NK-92 treated with Interleukin-12 subunit alpha and Interleukin-12 subunit beta, amount 100 ng/mL, for 24 hours (cell line): ENCODE results near the gene BAHCC1.

ENCODE experiments used
- DNase-seq: peaks from one replicate; lab custom pipeline; 2025; lab: John Stamatoyannopoulos, UW

BAHCC1 gene

DNA sequence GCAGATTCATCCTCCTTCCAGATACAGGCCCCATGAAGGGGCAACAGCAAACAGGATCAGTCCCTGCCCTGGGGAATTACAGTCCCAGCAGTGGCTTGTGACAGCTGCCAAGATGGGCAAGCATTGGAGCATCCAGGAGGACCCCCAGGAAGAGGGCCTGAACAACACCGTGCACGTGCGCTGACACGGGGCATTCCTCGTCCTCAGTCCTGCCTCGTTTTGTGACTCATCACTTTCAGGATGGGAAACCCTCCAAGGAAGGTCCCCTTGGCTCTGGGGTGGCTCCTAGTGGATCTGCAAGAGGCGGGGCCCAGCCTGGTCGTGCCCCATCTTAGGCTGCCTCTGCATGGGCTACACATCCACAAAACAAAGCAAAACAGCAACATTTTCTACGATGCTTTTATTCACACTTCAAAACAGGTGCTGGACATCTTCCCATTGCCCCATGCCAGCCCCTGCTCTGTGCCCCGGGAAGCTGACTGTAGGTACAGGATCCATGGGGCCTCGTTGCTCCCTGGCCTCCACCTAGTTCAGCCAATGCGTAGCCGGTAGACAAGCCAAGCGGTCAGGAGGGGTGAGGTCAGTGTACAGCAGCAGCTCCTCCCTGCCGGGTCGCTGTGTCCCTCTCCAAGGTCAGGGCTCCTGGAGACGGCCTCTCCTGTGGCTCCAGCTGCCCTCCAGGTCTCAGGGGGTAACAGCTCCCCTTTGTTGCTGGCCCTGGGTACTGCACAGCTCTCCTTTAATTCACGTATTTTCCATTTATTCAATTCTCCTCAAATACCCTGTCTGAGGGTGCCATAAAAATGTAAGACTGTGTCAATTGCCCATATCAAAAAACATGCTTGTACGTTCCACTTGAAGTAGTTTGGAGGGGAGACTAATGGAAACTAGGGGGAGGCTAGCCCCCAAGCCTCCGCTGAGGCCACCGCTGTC is 85.1 kb downstream of the BAHCC1 start:
- no peak for DNase-seq

DNA sequence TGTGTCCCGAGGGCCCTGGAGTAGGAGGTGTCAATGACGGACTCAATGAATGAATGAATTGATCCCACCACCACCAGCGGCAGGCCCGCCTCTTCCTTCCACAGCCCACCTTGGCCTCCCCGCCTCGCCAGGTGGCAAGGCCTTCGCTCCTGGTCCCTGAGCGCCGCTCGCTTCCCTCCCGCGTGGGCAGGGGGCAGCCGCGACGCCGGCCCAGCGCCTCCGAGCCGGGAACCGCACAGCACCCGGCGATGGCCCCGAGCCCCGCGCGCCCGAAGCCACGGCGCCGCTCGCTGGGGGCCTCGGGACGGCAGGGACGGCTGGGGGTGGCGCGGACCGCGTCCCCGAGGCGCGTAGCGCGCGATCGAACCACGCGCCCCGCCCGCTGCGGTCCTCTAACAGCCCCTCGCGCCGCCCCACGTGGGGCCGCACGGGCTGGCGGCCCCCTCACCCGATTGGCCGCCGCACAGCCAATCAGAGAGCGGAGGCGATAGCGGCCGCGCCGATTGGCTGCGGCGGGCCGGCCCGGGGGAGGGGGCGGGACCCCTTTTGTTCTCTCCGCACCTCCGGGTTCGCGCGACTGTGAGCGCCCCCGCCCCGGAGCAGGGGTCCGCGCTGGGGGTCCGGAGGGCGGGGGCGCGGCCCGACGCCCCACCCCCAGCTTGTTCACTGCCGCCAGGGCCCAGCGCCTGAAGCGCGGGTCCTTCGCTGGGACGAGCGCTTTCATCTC is 86.0 kb downstream of the BAHCC1 start:
- DNase-seq = no peak

- DNase-seq = no peak
Measured at GRCh38 chr17:81481815-81482505, 86.7 kb downstream of the BAHCC1 start.

- DNase-seq = no peak
Measured at GRCh38 chr17:81482673-81483072, 87.4 kb downstream of the BAHCC1 start.

GRCh38 chr17:81483085-81483861 is 88.0 kb downstream of the BAHCC1 start:
- no peak for DNase-seq

DNA sequence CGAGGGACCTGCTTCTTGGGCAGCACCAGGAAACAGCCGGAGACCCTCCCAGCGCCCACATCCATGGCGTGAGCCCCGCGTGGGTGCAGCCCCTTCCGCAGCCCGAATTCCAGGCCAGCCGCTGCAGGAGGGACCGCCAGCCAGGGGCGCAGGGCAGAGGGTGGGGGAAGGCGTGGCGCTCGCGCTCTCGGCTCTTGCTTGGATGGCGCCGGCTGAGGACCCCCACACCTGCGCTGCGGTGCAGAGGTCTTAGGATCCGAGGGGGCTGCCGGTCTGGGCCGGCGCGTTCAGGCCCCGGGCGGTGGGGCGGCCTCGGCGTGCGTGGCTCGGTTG is 88.6 kb downstream of the BAHCC1 start:
- DNase-seq = no peak

GRCh38 chr17:81484195-81484979 is 89.1 kb downstream of the BAHCC1 start:
- peak; percentile 75 for DNase-seq

DNA sequence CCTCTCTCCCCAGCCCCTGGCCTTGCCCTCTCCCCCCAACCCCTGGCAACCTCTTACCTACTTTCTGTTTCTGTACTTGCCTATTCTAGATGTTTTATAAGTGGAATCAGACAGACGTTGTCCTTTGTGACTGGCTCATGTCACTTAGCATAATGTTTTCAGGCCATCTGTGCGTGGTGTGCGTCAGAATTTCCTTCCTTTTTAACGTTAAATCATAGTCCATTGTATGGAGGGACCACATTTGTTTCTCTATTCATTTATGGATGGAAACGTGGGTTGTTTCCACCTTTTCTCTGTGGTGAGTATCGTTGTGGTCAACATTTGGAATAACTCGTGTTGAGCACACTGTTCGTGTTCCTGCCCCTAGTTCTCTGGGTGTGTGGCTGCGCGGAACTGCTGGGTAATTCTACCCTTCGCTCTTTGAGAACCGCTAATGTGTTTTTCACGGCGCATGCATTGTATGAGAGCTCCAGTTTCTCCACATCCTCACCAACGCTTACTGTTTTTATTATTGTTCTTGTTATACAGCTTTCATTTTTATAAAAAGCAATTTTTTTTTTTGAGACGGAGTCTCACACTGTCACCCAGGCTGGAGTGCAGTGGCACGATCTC is 91.0 kb downstream of the BAHCC1 start:
- DNase-seq = no peak

DNA sequence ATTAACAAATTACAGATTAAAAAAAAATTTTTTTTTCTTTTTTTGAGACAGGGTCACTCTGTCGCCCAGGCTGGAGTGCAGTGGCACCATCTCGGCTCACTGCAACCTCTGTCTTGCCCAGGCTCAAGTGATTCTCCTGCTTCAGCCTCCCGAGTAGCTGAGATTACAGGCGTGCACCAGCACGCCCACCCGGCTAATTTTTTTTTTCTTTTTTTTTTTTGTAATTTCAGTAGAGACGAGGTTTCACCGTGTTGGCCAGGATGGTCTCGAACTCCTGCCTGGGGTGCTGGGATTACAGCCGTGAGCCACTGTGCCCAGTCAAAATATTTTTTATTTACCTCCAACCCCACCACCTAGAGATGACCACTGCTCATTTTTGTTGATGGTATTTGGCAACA is 91.8 kb downstream of the BAHCC1 start:
- DNase-seq = no peak

GRCh38 chr17:81487487-81488275 is 92.4 kb downstream of the BAHCC1 start:
- DNase-seq = peak; percentile 65

DNA sequence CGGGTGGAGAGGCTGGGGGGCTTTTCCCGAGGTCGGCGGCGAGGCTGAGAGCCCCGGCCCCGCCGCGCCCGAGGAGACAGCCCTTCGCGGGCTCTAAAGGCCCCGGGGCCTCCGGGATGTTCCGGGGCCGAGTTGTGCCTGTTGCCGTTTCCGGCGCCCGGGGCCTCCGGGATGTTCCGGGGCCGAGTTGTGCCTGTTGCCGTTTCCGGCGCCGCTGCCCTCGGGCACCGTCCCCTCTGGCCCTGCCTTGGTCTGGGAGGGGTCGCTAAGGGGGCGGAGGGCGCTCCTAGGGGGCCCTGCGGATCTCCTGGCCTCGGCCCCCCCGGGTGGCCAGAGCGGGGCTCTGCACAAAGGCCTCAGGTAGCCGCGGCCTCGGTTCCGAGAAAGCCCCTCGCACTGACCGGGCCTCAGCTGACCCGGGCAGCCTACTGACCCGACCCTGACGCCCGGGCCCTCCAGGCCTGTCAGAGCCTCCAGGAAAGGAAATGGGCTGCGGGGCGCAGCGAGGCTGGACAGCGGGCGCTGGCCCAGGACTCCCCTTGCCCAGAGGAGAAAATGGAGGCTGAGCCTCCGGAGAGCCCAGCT is 93.1 kb downstream of the BAHCC1 start:
- no peak for DNase-seq

- DNase-seq = no peak
Measured at GRCh38 chr17:81489012-81489997, 94.0 kb downstream of the BAHCC1 start.

- no peak for DNase-seq
Measured at GRCh38 chr17:81489998-81490992, 95.0 kb downstream of the BAHCC1 start.

DNA sequence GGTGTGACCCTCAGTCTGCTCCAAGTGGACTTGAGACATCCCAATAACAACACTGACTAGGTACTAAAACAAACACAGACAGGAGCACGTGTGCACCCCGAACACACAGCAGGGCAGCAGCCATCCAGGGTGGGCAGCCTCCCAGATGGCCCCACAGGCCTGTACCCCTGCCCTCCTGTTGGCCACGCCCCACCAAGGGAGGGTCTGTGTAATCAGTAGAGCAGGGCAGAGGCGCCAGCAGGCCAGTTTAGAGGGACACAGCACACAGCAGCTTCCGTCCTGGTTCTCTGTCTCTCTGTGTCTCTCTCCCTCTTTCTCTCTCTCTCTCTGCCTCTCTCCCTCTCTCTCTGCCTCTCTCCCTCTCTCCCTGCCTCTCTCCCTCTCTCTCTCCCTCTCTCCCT is 95.9 kb downstream of the BAHCC1 start:
- DNase-seq = no peak

- DNase-seq = no peak
Measured at GRCh38 chr17:81491761-81492160, 96.5 kb downstream of the BAHCC1 start.

DNA sequence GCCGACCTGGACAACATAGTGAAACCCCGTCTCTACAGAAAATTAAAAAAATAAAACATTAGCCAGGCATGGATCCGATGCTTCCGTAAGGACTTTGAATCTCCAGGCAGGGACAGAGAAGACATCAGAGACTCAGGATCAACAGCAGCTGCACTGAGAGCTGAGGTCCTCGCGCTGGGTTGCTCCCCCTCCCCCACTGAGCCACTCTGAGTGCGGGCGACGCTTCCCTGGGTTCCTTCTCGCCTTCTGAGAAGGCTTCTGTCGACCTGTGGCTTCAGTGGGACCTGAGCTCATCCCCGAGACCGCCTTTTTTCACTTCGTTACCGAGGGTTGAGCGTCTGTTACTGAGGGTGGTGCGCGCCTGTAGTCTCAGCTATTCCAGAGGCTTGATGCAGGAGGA is 96.9 kb downstream of the BAHCC1 start:
- no peak for DNase-seq

- DNase-seq = no peak
Measured at GRCh38 chr17:81492706-81493105, 97.4 kb downstream of the BAHCC1 start.
